Cardiac muscle cell (in vitro differentiated cells and primary cell): ENCODE results near the gene UBR4. TPM values are rescaled to one million over a fixed set of nuclear protein-coding genes. Genes with fewer than 3 reads are reported as not detected.

ENCODE experiments used
- DNase-seq, 2 donors: peaks; one replicate each; pipeline versions ENCODE4 v3.0.0 to v3.0.0-alpha.2; 2010 to 2017; ENCODE audit warnings: low read depth in 1 of 2, low spot score in 1 of 2
- H3K27ac ChIP-seq: fragments of 200-600 bp; sonication (generic); 2 replicates; pipeline ENCODE4 v1.5.1; 2016
- H3K27me3 ChIP-seq: fragments of 200-600 bp; sonication (generic); 2 replicates; pipeline ENCODE4 v1.6.0; 2016; ENCODE audit warnings: control low read depth
- H3K36me3 ChIP-seq: fragments of 200-600 bp; sonication (generic); 2 replicates; pipeline ENCODE4 v1.5.1; 2016; ENCODE audit warnings: control low read depth
- H3K4me1 ChIP-seq: fragments of 200-600 bp; sonication (generic); 2 replicates; pipeline ENCODE4 v1.8.1; 2017; ENCODE audit warnings: low read depth, mild to moderate bottlenecking, mixed run types
- H3K4me3 ChIP-seq: fragments of 200-600 bp; sonication (generic); 2 replicates; pipeline ENCODE4 v1.5.1; 2016; ENCODE audit warnings: mild to moderate bottlenecking
- H3K9me3 ChIP-seq: fragments of 200-600 bp; sonication (generic); 2 replicates; pipeline ENCODE4 v1.5.1; 2017; ENCODE audit warnings: low read depth, mild to moderate bottlenecking, control low read depth
- CTCF ChIP-seq: IDR thresholded peaks from 2 replicates; pipeline ENCODE4 v1.5.1; 2012; ENCODE audit warnings: low read depth, mild to moderate bottlenecking, low read length
- polyA plus RNA-seq: library from polyadenylated mRNA; unstranded; fragments of >200 nt; fragmentation: Nextera tagmentation; extraction: Ambion mirVana; gene quantifications from 2 replicates; pipeline ENCODE4 v1.2.1, GENCODE V29; 2016
- total RNA-seq: library from RNA; depleted of rRNA; stranded (reverse); fragments of >200 nt; gene quantifications from 2 replicates; pipeline ENCODE4 v1.2.3, GENCODE V29; 2016

Gene UBR4
- total and polyA plus RNA-seq, 2 experiments from 2014 or later, result 76.4 to 206 TPM

GRCh38 chr1:19032701-19033514 lies 177.2 kb downstream of the UBR4 start:
- peaks cover 2% of the 10 kb centered on the region for H3K27me3 ChIP-seq
- no peak for TF ChIP-seq CTCF
- no peak for DNase-seq

GRCh38 chr1:19032413-19032695 lies 177.7 kb downstream of the UBR4 start:
- no peak for TF ChIP-seq CTCF
- Histone ChIP-seq H3K36me3 (no peaks in the 10 kb centered on the region), H3K4me3 (no peak overlapping the region), H3K4me1 (no peaks in the 10 kb centered on the region), H3K27me3 (peaks cover 2% of the 10 kb centered on the region), H3K27ac (no peak overlapping the region), H3K9me3 (no peaks in the 10 kb centered on the region)
- no peak for DNase-seq

More at GRCh38 chr1:19032701-19033514, 177.2 kb downstream of the UBR4 start:
- no peaks in the 10 kb centered on the region for H3K4me1 ChIP-seq
- no peak overlapping the region for H3K4me3 ChIP-seq
- no peaks in the 10 kb centered on the region for H3K9me3 ChIP-seq
- H3K27ac ChIP-seq, result no peak overlapping the region
- H3K36me3 ChIP-seq, result no peaks in the 10 kb centered on the region

GRCh38 chr1:19029191-19030085 lies 180.6 kb downstream of the UBR4 start:
- H3K9me3 ChIP-seq, result no peaks in the 10 kb centered on the region
- no peak overlapping the region for H3K27ac ChIP-seq
- peaks cover 2% of the 10 kb centered on the region for H3K27me3 ChIP-seq
- H3K4me3 ChIP-seq, result no peak overlapping the region
- no peak for TF ChIP-seq CTCF
- no peaks in the 10 kb centered on the region for H3K4me1 ChIP-seq
- H3K36me3 ChIP-seq, result no peaks in the 10 kb centered on the region
- DNase-seq, result peak in 1 of 2 donors; percentile 37

- Histone ChIP-seq H3K9me3 (no peaks in the 10 kb centered on the region), H3K36me3 (no peaks in the 10 kb centered on the region), H3K27ac (no peak overlapping the region), H3K4me1 (no peaks in the 10 kb centered on the region), H3K27me3 (peaks cover 2% of the 10 kb centered on the region), H3K4me3 (no peak overlapping the region)
- DNase-seq, result no peak
- no peak for TF ChIP-seq CTCF
These were observed 181.4 kb downstream of the UBR4 start for GRCh38 chr1:19028546-19029129.

- no peak for DNase-seq
- H3K27me3 ChIP-seq, result peaks cover 2% of the 10 kb centered on the region
- H3K36me3 ChIP-seq, result no peaks in the 10 kb centered on the region
- H3K27ac ChIP-seq, result no peak overlapping the region
- no peak overlapping the region for H3K4me3 ChIP-seq
- no peaks in the 10 kb centered on the region for H3K9me3 ChIP-seq
- H3K4me1 ChIP-seq, result no peaks in the 10 kb centered on the region
- TF ChIP-seq CTCF, result no peak
These were observed 182.0 kb downstream of the UBR4 start for GRCh38 chr1:19028110-19028509.

Other genes starting within 250 kb of the UBR4 start
- 26.6 and 37.0 TPM in 2 replicates for gene EMC1, start 41.3 kb upstream of the UBR4 start, total RNA-seq
- 25.0 and 33.3 TPM in 2 replicates for gene EMC1, start 41.3 kb upstream of the UBR4 start, polyA plus RNA-seq
- 21.3 and 28.8 TPM in 2 replicates for gene MRTO4, start 41.5 kb upstream of the UBR4 start, total RNA-seq
- 29.9 and 33.6 TPM in 2 replicates for gene MRTO4, start 41.5 kb upstream of the UBR4 start, polyA plus RNA-seq
- gene AKR7A3, start 78.5 kb upstream of the UBR4 start, total RNA-seq, result 1.4 and 2.2 TPM in 2 replicates
- 0.26 and 0.96 TPM in 2 replicates for gene AKR7A3, start 78.5 kb upstream of the UBR4 start, polyA plus RNA-seq
- 155 and 195 TPM in 2 replicates for gene AKR7A2, start 101.9 kb upstream of the UBR4 start, total RNA-seq
- gene AKR7A2, start 101.9 kb upstream of the UBR4 start, polyA plus RNA-seq, result 157 and 168 TPM in 2 replicates
- 21.1 and 34.3 TPM in 2 replicates for gene SLC66A1, start 102.1 kb upstream of the UBR4 start, total RNA-seq
- 17.2 and 24.0 TPM in 2 replicates for gene SLC66A1, start 102.1 kb upstream of the UBR4 start, polyA plus RNA-seq